ENCODE results near the gene B3GNT7.

GRCh38 chr2:231385429-231385828 lies 10.1 kb upstream of the B3GNT7 start:
- TF ChIP-seq CTCF (conservative IDR thresholded peaks at IDR 0.05 in 1 of 2, IDR thresholded peaks at IDR 0.05 in 1 of 2; ENCODE audit: extremely low read depth in 1 of 2, insufficient read depth in 1 of 2, low read depth in 1 of 2, low read length in 2 of 2) (no peak), EZH2 (IDR thresholded peaks at IDR 0.05; ENCODE audit: borderline replicate concordance, low read length) (no peak)

Measured in mammary epithelial cell (primary cell).